OCI-LY1 (cell line): ENCODE results near the gene AKAP3.

Experiments
- H2AFZ ChIP-seq: fragments of 200-600 bp; sonication (generic), shearing (Covaris generic); 2 replicates; pipeline ENCODE4 v1.6.0; 2014; ENCODE audit warnings: antibody characterized with exemption, mild to moderate bottlenecking, low read length
- H3F3A ChIP-seq: fragments of 200-600 bp; sonication (generic), shearing (Covaris generic); 2 replicates; pipeline ENCODE4 v1.6.0; 2014; ENCODE audit warnings: mild to moderate bottlenecking, antibody characterized with exemption, low read length, moderate library complexity; ENCODE audit not compliant: insufficient read depth
- H3K27ac ChIP-seq: fragments of 200-600 bp; sonication (generic); 2 replicates; pipeline ENCODE4 v1.5.1; 2014; ENCODE audit warnings: low read length, mixed run types, mild to moderate bottlenecking, low read depth; ENCODE audit not compliant: poor library complexity, severe bottlenecking
- H3K27me3 ChIP-seq: fragments of 200-600 bp; sonication (generic); 2 replicates; pipeline ENCODE4 v1.6.0; 2014; ENCODE audit warnings: antibody characterized with exemption, mild to moderate bottlenecking, low read length, moderate library complexity; ENCODE audit not compliant: insufficient read depth
- H3K36me3 ChIP-seq: fragments of 200-600 bp; sonication (generic); 2 replicates; pipeline ENCODE4 v1.6.1; 2014; ENCODE audit warnings: mild to moderate bottlenecking, antibody characterized with exemption, low read length, moderate library complexity, mixed read lengths; ENCODE audit not compliant: insufficient read depth
- H3K4me1 ChIP-seq: fragments of 200-600 bp; sonication (generic); 2 replicates; pipeline ENCODE4 v1.5.1; 2014; ENCODE audit warnings: mild to moderate bottlenecking, low read length, moderate library complexity; ENCODE audit not compliant: insufficient read depth, severe bottlenecking
- H3K4me2 ChIP-seq: fragments of 200-600 bp; sonication (generic), shearing (Covaris generic); 2 replicates; pipeline ENCODE4 v1.6.1; 2014; ENCODE audit warnings: low read length
- H3K4me3 ChIP-seq: fragments of 200-600 bp; sonication (generic); 2 replicates; pipeline ENCODE4 v1.5.1; 2014; ENCODE audit warnings: low read length, low read depth, mild to moderate bottlenecking, mixed read lengths; ENCODE audit not compliant: poor library complexity, severe bottlenecking
- H3K79me2 ChIP-seq: fragments of 200-600 bp; shearing (Covaris generic); 2 replicates; pipeline ENCODE4 v1.6.1; 2016; ENCODE audit warnings: mixed run types, low read length, mixed read lengths; ENCODE audit not compliant: insufficient read depth
- H3K9ac ChIP-seq: fragments of 200-600 bp; sonication (generic), shearing (Covaris generic); 2 replicates; pipeline ENCODE4 v1.6.1; 2014; ENCODE audit warnings: mild to moderate bottlenecking, low read length, mixed read lengths
- H3K9me2 ChIP-seq: fragments of 200-600 bp; sonication (generic), shearing (Covaris generic); 2 replicates; pipeline ENCODE4 v1.6.1; 2014; ENCODE audit warnings: low read depth, mild to moderate bottlenecking, low read length, mixed read lengths
- H3K9me3 ChIP-seq: fragments of 200-600 bp; shearing (Covaris generic); 2 replicates; pipeline ENCODE4 v1.6.1; 2014; ENCODE audit warnings: low read length, mixed read lengths
- H4K20me1 ChIP-seq: fragments of 200-600 bp; sonication (generic), shearing (Covaris generic); 2 replicates; pipeline ENCODE4 v1.6.0; 2016; ENCODE audit warnings: mild to moderate bottlenecking, low read length; ENCODE audit not compliant: insufficient read depth
- EZH2 ChIP-seq: fragments of 200-600 bp; sonication (generic), shearing (Covaris generic); IDR thresholded peaks from 2 replicates; pipeline ENCODE4 v1.8.0; 2017; ENCODE audit warnings: borderline replicate concordance, mixed run types, mild to moderate bottlenecking, antibody characterized with exemption, low read length, moderate library complexity, mixed read lengths
- TF ChIP-seq, protein P1 (sequence below): fragments of 200-600 bp; sonication (generic), shearing (Covaris generic); IDR thresholded peaks from 2 replicates; pipeline ENCODE4 v1.5.1; 2017; ENCODE audit warnings: mild to moderate bottlenecking, antibody characterized with exemption, low read length, moderate library complexity, mixed read lengths

Gene AKAP3

GRCh38 chr12:4603946-4604345, 44.9 kb downstream of the AKAP3 start:
- peaks cover 12% of the 10 kb centered on the region for H3K4me1 ChIP-seq
- no peaks in the 10 kb centered on the region for H4K20me1 ChIP-seq
- H3K27ac ChIP-seq = no peak overlapping the region
- TF ChIP-seq, protein P1, sequence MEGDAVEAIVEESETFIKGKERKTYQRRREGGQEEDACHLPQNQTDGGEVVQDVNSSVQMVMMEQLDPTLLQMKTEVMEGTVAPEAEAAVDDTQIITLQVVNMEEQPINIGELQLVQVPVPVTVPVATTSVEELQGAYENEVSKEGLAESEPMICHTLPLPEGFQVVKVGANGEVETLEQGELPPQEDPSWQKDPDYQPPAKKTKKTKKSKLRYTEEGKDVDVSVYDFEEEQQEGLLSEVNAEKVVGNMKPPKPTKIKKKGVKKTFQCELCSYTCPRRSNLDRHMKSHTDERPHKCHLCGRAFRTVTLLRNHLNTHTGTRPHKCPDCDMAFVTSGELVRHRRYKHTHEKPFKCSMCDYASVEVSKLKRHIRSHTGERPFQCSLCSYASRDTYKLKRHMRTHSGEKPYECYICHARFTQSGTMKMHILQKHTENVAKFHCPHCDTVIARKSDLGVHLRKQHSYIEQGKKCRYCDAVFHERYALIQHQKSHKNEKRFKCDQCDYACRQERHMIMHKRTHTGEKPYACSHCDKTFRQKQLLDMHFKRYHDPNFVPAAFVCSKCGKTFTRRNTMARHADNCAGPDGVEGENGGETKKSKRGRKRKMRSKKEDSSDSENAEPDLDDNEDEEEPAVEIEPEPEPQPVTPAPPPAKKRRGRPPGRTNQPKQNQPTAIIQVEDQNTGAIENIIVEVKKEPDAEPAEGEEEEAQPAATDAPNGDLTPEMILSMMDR = no peak
- TF ChIP-seq EZH2 = no peak
- no peaks in the 10 kb centered on the region for H3F3A ChIP-seq
- no peak overlapping the region for H2AFZ ChIP-seq
- no peaks in the 10 kb centered on the region for H3K9me2 ChIP-seq
- no peaks in the 10 kb centered on the region for H3K79me2 ChIP-seq
- H3K9ac ChIP-seq = no peak overlapping the region
- no peaks in the 10 kb centered on the region for H3K36me3 ChIP-seq
- H3K4me3 ChIP-seq = no peak overlapping the region
- H3K4me2 ChIP-seq = no peak overlapping the region
- H3K9me3 ChIP-seq = no peaks in the 10 kb centered on the region
- H3K27me3 ChIP-seq = no peaks in the 10 kb centered on the region

- Histone ChIP-seq H3K9ac (no peak overlapping the region), H3K4me3 (no peak overlapping the region), H3K4me1 (peaks cover 12% of the 10 kb centered on the region), H4K20me1 (no peaks in the 10 kb centered on the region), H2AFZ (no peak overlapping the region), H3K9me3 (no peaks in the 10 kb centered on the region), H3K27ac (no peak overlapping the region), H3F3A (no peaks in the 10 kb centered on the region), H3K36me3 (no peaks in the 10 kb centered on the region), H3K4me2 (no peak overlapping the region), H3K9me2 (no peaks in the 10 kb centered on the region), H3K27me3 (no peaks in the 10 kb centered on the region), H3K79me2 (no peaks in the 10 kb centered on the region)
- no peak for TF ChIP-seq EZH2
- TF ChIP-seq, protein P1 = no peak
These were observed 45.4 kb downstream of the AKAP3 start for GRCh38 chr12:4603421-4603820.

- Histone ChIP-seq H3K4me1 (no peaks in the 10 kb centered on the region), H4K20me1 (no peaks in the 10 kb centered on the region), H3K27ac (no peak overlapping the region), H3K9me2 (no peaks in the 10 kb centered on the region), H3K9me3 (no peaks in the 10 kb centered on the region), H3K4me2 (no peak overlapping the region), H3K79me2 (no peaks in the 10 kb centered on the region), H3K4me3 (no peak overlapping the region), H3K36me3 (no peaks in the 10 kb centered on the region), H3K27me3 (no peaks in the 10 kb centered on the region; the same call in 1 of the 2 replicates), H3K9ac (no peak overlapping the region), H2AFZ (no peak overlapping the region), H3F3A (no peaks in the 10 kb centered on the region)
- no peak for TF ChIP-seq EZH2
- TF ChIP-seq, protein P1 = no peak
These were observed 53.0 kb downstream of the AKAP3 start for GRCh38 chr12:4595881-4596280.
